Smooth muscle cell (in vitro differentiated cells): Measurements from ENCODE around the gene CHST11. TPM values are rescaled to one million over a fixed set of nuclear protein-coding genes. Genes with fewer than 3 reads are reported as not detected.
"Not testable (repeated sequence)": the region's sequence is repeated elsewhere in the genome, so short reads cannot be mapped to it uniquely, and the experiment has no call there.

Experiments
- DNase-seq: peaks from one replicate; lab custom pipeline; 2025; ENCODE audit not compliant: unreplicated experiment; lab: John Stamatoyannopoulos, UW
- H2AFZ ChIP-seq: fragments of 200-600 bp; sonication (generic); 2 replicates; pipeline ENCODE4 v1.6.0; 2016; ENCODE audit warnings: antibody characterized with exemption, low read depth, mild to moderate bottlenecking
- H3F3A ChIP-seq: fragments of 200-600 bp; sonication (generic); 2 replicates; pipeline ENCODE4 v1.6.0; 2017; ENCODE audit warnings: antibody characterized with exemption, low read depth
- H3K27ac ChIP-seq: fragments of 200-600 bp; sonication (generic); 2 replicates; pipeline ENCODE4 v1.5.1; 2016; ENCODE audit warnings: low read depth, mild to moderate bottlenecking
- H3K27me3 ChIP-seq: fragments of 200-600 bp; sonication (generic); 2 replicates; pipeline ENCODE4 v1.6.1; 2016; ENCODE audit warnings: low read depth, mild to moderate bottlenecking
- H3K36me3 ChIP-seq: fragments of 200-600 bp; sonication (generic); 2 replicates; pipeline ENCODE4 v1.5.1; 2016; ENCODE audit warnings: low read depth
- H3K4me1 ChIP-seq: fragments of 200-600 bp; sonication (generic); 2 replicates; pipeline ENCODE4 v1.5.1; 2016; ENCODE audit warnings: low read depth
- H3K4me2 ChIP-seq: fragments of 200-600 bp; sonication (generic); 2 replicates; pipeline ENCODE4 v1.6.0; 2016; ENCODE audit warnings: mild to moderate bottlenecking
- H3K4me3 ChIP-seq: fragments of 200-600 bp; sonication (generic); 2 replicates; pipeline ENCODE4 v1.5.1; 2016; ENCODE audit warnings: mild to moderate bottlenecking
- H3K79me2 ChIP-seq: fragments of 200-600 bp; sonication (generic); 2 replicates; pipeline ENCODE4 v1.6.0; 2016; ENCODE audit warnings: low read depth, mild to moderate bottlenecking
- H3K9ac ChIP-seq: fragments of 200-600 bp; sonication (generic); 2 replicates; pipeline ENCODE4 v1.6.0; 2016; ENCODE audit warnings: low read depth
- H3K9me3 ChIP-seq: fragments of 200-600 bp; sonication (generic); replicated peaks from 2 replicates; pipeline ENCODE4 v1.5.1; 2016; ENCODE audit warnings: low read depth
- H4K20me1 ChIP-seq: fragments of 200-600 bp; sonication (generic); 2 replicates; pipeline ENCODE4 v1.6.0; 2016; ENCODE audit warnings: low read depth
- CTCF ChIP-seq: fragments of 200-600 bp; sonication (generic); IDR thresholded peaks from 2 replicates; pipeline ENCODE4 v1.5.1; 2017; ENCODE audit warnings: borderline replicate concordance, mild to moderate bottlenecking, antibody characterized with exemption; ENCODE audit not compliant: insufficient read depth, poor library complexity, severe bottlenecking
- WGBS: methylation state at CpG from one replicate; pipeline ENCODE4 v1.1.7; 2016; ENCODE audit warnings: low lambda C conversion rate; 5-methylcytosine and 5-hydroxymethylcytosine counted together
- polyA plus RNA-seq: library from polyadenylated mRNA; unstranded; fragments of >200 nt; fragmentation: Nextera tagmentation; extraction: Ambion mirVana; gene quantifications from 2 replicates; pipeline ENCODE4 v1.2.1, GENCODE V29; 2016
- total RNA-seq: library from RNA; depleted of rRNA; stranded (reverse); fragments of >200 nt; gene quantifications from 2 replicates; pipeline ENCODE4 v1.2.3, GENCODE V29; 2014

CHST11 gene
- total and polyA plus RNA-seq, 2 experiments from 2014 or later, result 6.9 to 10.2 TPM

DNA sequence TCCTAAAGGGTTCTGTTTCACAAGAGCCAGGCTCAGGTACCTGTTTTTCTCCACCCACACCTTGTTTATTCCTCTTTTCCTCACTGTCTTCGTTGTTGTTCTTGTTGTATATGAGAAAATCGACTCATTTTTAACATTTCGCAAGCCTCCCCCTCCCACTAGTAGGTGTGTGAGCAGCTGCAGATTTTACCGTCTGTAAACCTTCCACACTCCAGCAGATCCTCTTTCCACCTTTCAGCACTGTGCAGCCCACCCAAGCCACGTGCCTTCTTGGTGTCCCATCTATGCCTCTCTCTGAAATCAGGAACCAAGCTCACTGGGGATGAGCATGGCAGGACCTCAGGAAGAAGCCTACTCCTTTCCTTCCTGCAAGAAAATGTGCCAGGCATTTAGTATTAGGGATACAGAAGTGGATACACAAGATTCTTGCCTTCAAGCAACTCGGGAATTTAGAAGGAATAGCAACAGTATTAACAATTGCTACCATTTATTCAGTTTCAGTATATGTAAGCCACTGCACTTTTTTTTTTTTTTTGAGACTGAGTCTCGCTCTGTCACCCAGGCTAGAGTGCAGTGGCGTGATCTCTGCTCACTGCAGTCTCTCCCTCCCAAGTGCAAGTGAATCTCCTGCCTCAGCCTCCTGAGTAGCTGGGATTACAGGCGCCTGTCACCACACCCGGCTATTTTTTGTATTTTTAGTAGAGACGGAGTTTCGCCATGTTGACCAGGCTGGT lies 113.6 kb downstream of the CHST11 start:
- WGBS, result 85% methylated on average over 12 of the region's 12 CpGs
- Histone ChIP-seq H3F3A (no peaks in the 10 kb centered on the region), H3K27ac (no peak overlapping the region)

GRCh38 chr12:104571328-104571727 lies 114.6 kb downstream of the CHST11 start:
- H3K27me3 ChIP-seq, result no peaks in the 10 kb centered on the region
- H3K4me2 ChIP-seq, result no peak overlapping the region
- WGBS, result 87% methylated on average over 8 of the region's 8 CpGs
- H3K9me3 ChIP-seq, result no peaks in the 10 kb centered on the region
- no peak overlapping the region for H3K27ac ChIP-seq
- no peak for TF ChIP-seq CTCF
- H4K20me1 ChIP-seq, result peaks cover 6% of the 10 kb centered on the region
- H3K79me2 ChIP-seq, result no peaks in the 10 kb centered on the region
- H3F3A ChIP-seq, result no peaks in the 10 kb centered on the region
- no peak overlapping the region for H3K9ac ChIP-seq
- H3K36me3 ChIP-seq, result no peaks in the 10 kb centered on the region
- no peaks in the 10 kb centered on the region for H3K4me1 ChIP-seq
- no peak for DNase-seq
- H3K4me3 ChIP-seq, result no peak overlapping the region
- no peak overlapping the region for H2AFZ ChIP-seq

More for the DNA sequence above, 113.6 kb downstream of the CHST11 start:
- Histone ChIP-seq H3K79me2 (no peaks in the 10 kb centered on the region), H3K9ac (no peak overlapping the region), H3K27me3 (no peaks in the 10 kb centered on the region), H4K20me1 (peaks cover 6% of the 10 kb centered on the region), H3K9me3 (no peaks in the 10 kb centered on the region), H2AFZ (no peak overlapping the region), H3K4me3 (no peak overlapping the region), H3K4me2 (no peak overlapping the region), H3K4me1 (no peaks in the 10 kb centered on the region), H3K36me3 (no peaks in the 10 kb centered on the region)
- no peak for TF ChIP-seq CTCF
- DNase-seq, result no peak

- H3K79me2 ChIP-seq, DNase-seq, H3K27me3 ChIP-seq, H4K20me1 ChIP-seq, H3K4me3 ChIP-seq, H3K9me3 ChIP-seq, H3K4me2 ChIP-seq, H3K36me3 ChIP-seq, H3K9ac ChIP-seq, H3K27ac ChIP-seq, H2AFZ ChIP-seq: not testable (repeated sequence)
- 98% methylated on average over 2 of the region's 3 CpGs for WGBS
- Histone ChIP-seq H3K4me1 (peaks cover 18% of the 10 kb centered on the region), H3F3A (peaks cover 18% of the 10 kb centered on the region)
These were observed 117.6 kb downstream of the CHST11 start for GRCh38 chr12:104574353-104574752.

DNA sequence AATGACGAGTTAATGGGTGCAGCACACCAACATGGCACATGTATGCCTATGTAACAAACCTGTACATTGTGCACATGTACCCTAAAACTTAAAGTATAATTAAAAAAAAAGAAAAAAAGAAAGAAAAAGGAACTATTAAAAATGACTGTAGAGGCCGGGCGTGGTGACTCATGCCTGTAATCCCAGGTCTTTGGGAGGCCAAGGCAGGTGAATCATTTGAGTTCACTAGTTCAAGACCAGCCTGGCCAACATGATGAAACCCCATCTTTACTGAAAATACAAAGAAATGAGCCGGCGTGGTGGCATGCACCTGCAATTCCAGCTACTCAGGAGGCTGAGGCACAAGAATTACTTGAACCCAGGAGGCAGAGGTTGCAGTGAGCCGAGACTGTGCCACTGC lies 118.0 kb downstream of the CHST11 start:
- not testable (repeated sequence) for DNase-seq, H3K79me2 ChIP-seq, H3K4me2 ChIP-seq, H3K36me3 ChIP-seq, H4K20me1 ChIP-seq, H3K9me3 ChIP-seq, H3K27me3 ChIP-seq, H3K27ac ChIP-seq, H3K9ac ChIP-seq, H3K4me3 ChIP-seq, H2AFZ ChIP-seq
- Histone ChIP-seq H3F3A (peaks cover 22% of the 10 kb centered on the region), H3K4me1 (peaks cover 19% of the 10 kb centered on the region)
- WGBS, result 90% methylated on average over 6 of the region's 6 CpGs
